GM06990 (cell line): ENCODE results near the gene TMEM125.

ENCODE experiments used
- DNase-seq: peaks from one replicate; pipeline ENCODE4 v3.0.0-alpha.2; 2011; ENCODE audit not compliant: insufficient read length; ENCODE audit errors: extremely low read depth
- H3K27me3 ChIP-seq: replicated peaks from 2 replicates; pipeline ENCODE4 v1.6.0; 2011; ENCODE audit warnings: low read length; ENCODE audit not compliant: control insufficient read depth, insufficient read depth
- H3K36me3 ChIP-seq: 2 replicates; pipeline ENCODE4 v1.5.1; 2011; ENCODE audit warnings: low read length; ENCODE audit not compliant: control insufficient read depth, insufficient read depth
- H3K4me3 ChIP-seq: replicated peaks from 2 replicates; pipeline ENCODE4 v1.5.1; 2011; ENCODE audit warnings: low read depth, mild to moderate bottlenecking, control low read depth, low read length
- TF ChIP-seq, protein P1 (sequence below): IDR thresholded peaks from 2 replicates; pipeline ENCODE4 v1.5.1; 2011; ENCODE audit warnings: low read length, control low read depth, mild to moderate bottlenecking, inconsistent platforms; ENCODE audit not compliant: insufficient read depth, poor library complexity, severe bottlenecking

The TMEM125 gene

DNA sequence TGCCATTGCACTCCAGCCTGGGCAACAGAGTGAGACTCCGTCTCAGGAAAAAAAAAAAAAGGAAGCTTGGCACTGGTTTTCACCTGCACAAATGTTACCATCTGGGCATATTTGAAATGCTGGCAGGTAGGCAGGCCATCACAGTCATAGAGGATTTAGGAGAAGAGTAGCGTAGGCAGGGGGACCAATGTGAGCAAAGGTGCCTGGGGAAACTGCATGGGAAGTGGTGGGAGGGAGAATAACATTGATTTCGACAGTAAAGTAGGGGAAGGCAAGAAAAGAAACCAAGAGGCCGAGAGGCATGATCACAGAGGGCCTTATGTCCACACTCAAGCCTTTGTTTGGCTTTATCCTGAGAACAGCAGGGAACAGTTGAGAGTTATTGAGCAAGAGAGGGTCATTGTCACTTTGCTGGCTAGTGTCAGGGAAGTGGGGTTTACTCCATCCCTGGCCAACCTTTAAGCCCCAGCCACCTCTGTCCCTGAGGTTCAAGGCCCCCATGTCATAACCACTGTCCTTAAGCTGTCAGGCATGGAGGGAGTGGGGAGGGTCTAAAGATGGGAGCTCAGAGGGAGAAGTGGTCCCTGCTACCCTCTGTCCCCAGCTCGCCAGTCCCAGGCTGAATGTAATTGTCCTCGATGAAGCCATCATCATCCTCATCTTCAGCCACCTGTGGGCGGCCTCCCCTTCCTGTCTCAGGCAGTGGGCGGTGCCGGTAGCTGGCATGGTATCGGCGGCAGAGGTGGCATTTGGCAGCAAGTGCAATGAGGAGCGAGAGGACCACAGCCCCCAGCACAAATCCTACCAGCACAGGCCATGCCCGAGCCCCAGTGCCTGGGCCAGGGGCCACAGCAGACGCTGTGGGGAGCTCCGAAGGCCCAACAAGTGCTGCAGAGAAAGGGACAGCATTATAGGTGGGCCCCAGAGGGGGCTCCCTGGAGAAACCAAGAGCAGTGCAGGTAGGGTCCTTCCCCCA is 12.7 kb downstream of the TMEM125 start:
- Histone ChIP-seq H3K4me3 (no peak overlapping the region), H3K36me3 (no peaks in the 10 kb centered on the region), H3K27me3 (no peaks in the 10 kb centered on the region; the same call in 1 of the 2 replicates)
- no peak for DNase-seq
- TF ChIP-seq, protein P1, sequence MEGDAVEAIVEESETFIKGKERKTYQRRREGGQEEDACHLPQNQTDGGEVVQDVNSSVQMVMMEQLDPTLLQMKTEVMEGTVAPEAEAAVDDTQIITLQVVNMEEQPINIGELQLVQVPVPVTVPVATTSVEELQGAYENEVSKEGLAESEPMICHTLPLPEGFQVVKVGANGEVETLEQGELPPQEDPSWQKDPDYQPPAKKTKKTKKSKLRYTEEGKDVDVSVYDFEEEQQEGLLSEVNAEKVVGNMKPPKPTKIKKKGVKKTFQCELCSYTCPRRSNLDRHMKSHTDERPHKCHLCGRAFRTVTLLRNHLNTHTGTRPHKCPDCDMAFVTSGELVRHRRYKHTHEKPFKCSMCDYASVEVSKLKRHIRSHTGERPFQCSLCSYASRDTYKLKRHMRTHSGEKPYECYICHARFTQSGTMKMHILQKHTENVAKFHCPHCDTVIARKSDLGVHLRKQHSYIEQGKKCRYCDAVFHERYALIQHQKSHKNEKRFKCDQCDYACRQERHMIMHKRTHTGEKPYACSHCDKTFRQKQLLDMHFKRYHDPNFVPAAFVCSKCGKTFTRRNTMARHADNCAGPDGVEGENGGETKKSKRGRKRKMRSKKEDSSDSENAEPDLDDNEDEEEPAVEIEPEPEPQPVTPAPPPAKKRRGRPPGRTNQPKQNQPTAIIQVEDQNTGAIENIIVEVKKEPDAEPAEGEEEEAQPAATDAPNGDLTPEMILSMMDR: no peak

DNA sequence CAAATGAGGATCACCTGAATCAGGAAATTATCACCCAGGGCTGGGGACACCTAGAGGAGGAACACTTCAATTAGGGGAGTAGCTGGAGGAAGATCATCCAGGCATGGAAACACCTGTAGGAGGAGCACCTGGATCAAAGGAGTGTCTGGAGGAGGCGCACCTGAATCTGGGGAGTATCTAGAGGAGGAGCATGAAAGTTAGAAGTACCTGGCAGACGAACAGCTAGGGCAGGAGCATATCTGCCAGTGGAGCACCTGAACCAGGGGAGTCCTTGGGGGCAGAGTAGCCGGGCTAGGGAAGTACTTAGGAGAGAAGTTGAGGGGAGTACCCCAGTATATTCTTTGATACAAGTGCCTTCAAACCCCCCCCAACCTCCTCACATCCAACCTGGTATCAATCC is 14.3 kb downstream of the TMEM125 start:
- TF ChIP-seq, protein P1: no peak
- no peak for DNase-seq

DNA sequence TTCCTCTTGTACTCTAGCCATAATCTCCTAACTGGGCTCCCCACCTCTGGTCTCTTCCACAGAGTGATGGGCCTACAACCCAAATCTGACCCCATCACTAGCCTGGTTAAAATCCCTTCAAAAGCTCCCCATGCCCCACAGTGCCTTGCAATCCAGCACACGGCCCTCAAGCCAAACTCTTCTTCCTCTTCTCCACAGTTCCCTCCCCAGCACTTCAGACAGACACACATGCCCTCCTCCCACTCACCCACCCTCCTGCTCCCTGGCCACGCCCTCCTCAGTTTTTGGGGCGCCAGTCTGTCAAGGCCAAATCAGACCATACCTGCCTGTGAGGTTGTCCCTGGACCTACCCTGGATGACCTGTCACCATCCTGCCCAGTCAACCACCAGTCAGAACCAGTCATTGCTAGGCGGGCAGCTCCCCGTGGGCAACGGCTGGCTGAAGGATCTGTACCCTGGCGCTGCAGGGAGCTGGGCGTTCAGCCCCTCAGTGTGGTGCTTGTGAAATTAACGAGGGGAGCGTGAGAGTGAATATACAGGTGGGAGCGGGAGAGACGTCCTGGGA is 14.8 kb downstream of the TMEM125 start:
- TF ChIP-seq, protein P1: no peak
- no peaks in the 10 kb centered on the region; the same call in 1 of the 2 replicates for H3K27me3 ChIP-seq
- DNase-seq: no peak
- H3K36me3 ChIP-seq: no peaks in the 10 kb centered on the region
- no peak overlapping the region for H3K4me3 ChIP-seq

More for the DNA sequence above, 14.3 kb downstream of the TMEM125 start:
- H3K36me3 ChIP-seq: no peaks in the 10 kb centered on the region
- H3K27me3 ChIP-seq: no peaks in the 10 kb centered on the region; the same call in 1 of the 2 replicates
- H3K4me3 ChIP-seq: no peak overlapping the region

DNA sequence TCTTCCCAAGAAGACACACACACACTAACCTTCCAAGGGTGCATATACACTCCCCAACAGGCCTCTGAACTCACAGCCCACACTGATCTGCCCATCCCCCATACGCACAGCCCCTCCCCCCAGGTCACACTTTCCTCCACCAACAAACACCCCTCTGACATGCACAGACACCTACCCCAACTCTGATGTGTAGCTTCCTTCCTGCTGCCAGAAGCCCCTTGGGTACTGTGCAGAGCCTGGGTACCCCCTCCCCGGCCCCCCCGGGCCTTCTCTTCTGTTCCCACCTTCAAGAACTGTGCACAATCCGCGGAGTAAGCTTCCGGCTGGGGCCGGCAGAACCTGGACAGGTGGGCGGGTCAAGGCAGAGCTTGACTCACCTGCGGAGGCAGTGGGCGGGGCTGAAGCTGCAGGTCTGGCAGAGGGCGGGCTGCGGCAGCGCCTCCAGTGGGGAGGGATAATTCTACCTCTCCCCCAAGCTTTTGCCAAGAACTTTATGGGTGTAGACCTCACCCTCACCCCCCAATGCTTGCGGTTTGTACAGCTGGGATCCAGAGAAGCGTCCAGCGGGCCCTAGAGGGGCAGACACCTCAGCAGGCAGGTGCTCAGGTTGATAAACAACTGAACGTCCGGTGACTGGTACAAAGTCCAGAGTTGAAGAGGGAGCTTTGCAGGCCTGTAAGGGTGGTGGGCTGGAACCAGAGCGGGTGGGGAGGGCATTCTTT is 15.6 kb downstream of the TMEM125 start, which contains the start of gene C1orf210:
Gene C1orf210 (minus strand): TSS at position 313 of the 722 bp plus-strand sequence. CDS start 2,311 bp downstream, outside the sequence.
- Histone ChIP-seq H3K4me3 (no peak within 1 kb of the TSS), H3K27me3 (no peaks in the 10 kb centered on the region; the same call in 1 of the 2 replicates), H3K36me3 (no peaks in the 10 kb centered on the region)
- no peak for DNase-seq
- TF ChIP-seq, protein P1: no peak

DNA sequence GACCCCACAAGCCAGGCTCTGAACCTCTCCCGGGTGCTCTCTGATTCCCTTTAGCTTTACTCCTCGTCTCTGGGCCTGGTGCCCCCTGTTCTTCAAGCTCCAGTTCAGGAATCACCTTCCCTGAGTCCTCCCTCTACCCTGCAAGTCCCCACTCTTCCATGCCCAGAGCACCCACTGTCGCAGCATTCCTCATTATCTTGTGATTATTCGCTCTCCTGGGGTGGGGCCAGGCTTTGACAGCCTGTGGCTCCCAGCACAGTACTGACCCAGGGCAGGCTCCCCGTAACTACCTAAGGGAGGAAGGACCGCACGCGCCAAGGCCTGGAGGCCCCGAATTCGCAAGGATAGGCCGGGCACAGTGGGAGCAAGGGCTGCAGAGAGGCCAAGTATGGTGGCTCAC is 16.3 kb downstream of the TMEM125 start:
- Histone ChIP-seq H3K27me3 (no peaks in the 10 kb centered on the region; the same call in 1 of the 2 replicates), H3K4me3 (no peak overlapping the region), H3K36me3 (no peaks in the 10 kb centered on the region)
- TF ChIP-seq, protein P1: no peak
- no peak for DNase-seq
